ENCODE measurements around the gene RABGAP1. TPM values are rescaled to one million over a fixed set of nuclear protein-coding genes. Genes with fewer than 3 reads are reported as not detected.

The RABGAP1 gene
- total RNA-seq, 1 donor from 2014 or later, result 44.7 TPM

- Histone ChIP-seq H3K27ac (ENCODE audit: low read depth, low read length) (no peak overlapping the region), H3K9me3 (ENCODE audit: insufficient read depth, low read depth, low read length) (no peaks in the 10 kb centered on the region), H3K4me3 (ENCODE audit: insufficient read depth, low read depth, low read length) (no peak overlapping the region), H3K27me3 (ENCODE audit: insufficient read depth, low read length) (no peaks in the 10 kb centered on the region), H2AFZ (ENCODE audit: low read depth, low read length) (no peak overlapping the region), H3K4me1 (ENCODE audit: insufficient read depth, low read length) (no peaks in the 10 kb centered on the region), H3K4me2 (ENCODE audit: low read length) (no peak overlapping the region), H3K36me3 (ENCODE audit: insufficient read depth, low read length) (no peaks in the 10 kb centered on the region), H3K9ac (ENCODE audit: low read length) (no peak overlapping the region), H3K79me2 (ENCODE audit: insufficient read depth, low read length) (no peaks in the 10 kb centered on the region), H4K20me1 (ENCODE audit: insufficient read depth, low read length) (peaks cover 5% of the 10 kb centered on the region)
- Mint-ChIP-seq H3K9me3 (ENCODE audit: unreplicated experiment) (no peaks in the 10 kb centered on the region), H3K27me3 (ENCODE audit: low read depth, unreplicated experiment) (no peaks in the 10 kb centered on the region), H3K36me3 (ENCODE audit: low read depth, unreplicated experiment) (peaks cover 19% of the 10 kb centered on the region), H3K4me3 (ENCODE audit: unreplicated experiment) (no peak overlapping the region), H3K4me1 (ENCODE audit: low read depth, unreplicated experiment) (peaks cover 2% of the 10 kb centered on the region), H3K27ac (ENCODE audit: unreplicated experiment) (no peak overlapping the region)
- TF ChIP-seq, protein P1, sequence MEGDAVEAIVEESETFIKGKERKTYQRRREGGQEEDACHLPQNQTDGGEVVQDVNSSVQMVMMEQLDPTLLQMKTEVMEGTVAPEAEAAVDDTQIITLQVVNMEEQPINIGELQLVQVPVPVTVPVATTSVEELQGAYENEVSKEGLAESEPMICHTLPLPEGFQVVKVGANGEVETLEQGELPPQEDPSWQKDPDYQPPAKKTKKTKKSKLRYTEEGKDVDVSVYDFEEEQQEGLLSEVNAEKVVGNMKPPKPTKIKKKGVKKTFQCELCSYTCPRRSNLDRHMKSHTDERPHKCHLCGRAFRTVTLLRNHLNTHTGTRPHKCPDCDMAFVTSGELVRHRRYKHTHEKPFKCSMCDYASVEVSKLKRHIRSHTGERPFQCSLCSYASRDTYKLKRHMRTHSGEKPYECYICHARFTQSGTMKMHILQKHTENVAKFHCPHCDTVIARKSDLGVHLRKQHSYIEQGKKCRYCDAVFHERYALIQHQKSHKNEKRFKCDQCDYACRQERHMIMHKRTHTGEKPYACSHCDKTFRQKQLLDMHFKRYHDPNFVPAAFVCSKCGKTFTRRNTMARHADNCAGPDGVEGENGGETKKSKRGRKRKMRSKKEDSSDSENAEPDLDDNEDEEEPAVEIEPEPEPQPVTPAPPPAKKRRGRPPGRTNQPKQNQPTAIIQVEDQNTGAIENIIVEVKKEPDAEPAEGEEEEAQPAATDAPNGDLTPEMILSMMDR (IDR thresholded peaks at IDR 0.05; ENCODE audit: insufficient read depth, low read depth, low read length), result no peak
- TF ChIP-seq EZH2 (IDR thresholded peaks at IDR 0.05; ENCODE audit: insufficient read depth, low read length), result no peak
- DNase-seq (ENCODE audit: low read depth) (no peak), FAIRE-seq (no peak)
These were observed 171.5 kb downstream of the RABGAP1 start for GRCh38 chr9:123112015-123112975.

- no peaks in the 10 kb centered on the region for H3K27me3 Mint-ChIP-seq (ENCODE audit: low read depth, unreplicated experiment)
- no peak overlapping the region for H3K27ac Mint-ChIP-seq (ENCODE audit: unreplicated experiment)
- no peak overlapping the region for H3K9ac ChIP-seq (ENCODE audit: low read length)
- H3K4me3 ChIP-seq (ENCODE audit: insufficient read depth, low read depth, low read length), result no peak overlapping the region
- H3K79me2 ChIP-seq (ENCODE audit: insufficient read depth, low read length), result no peaks in the 10 kb centered on the region
- H4K20me1 ChIP-seq (ENCODE audit: insufficient read depth, low read length), result no peaks in the 10 kb centered on the region
- no peak overlapping the region for H3K4me2 ChIP-seq (ENCODE audit: low read length)
- peaks cover 19% of the 10 kb centered on the region for H3K36me3 Mint-ChIP-seq (ENCODE audit: low read depth, unreplicated experiment)
- H3K9me3 ChIP-seq (ENCODE audit: insufficient read depth, low read depth, low read length), result no peaks in the 10 kb centered on the region
- no peak overlapping the region for H2AFZ ChIP-seq (ENCODE audit: low read depth, low read length)
- DNase-seq (ENCODE audit: low read depth), result no peak
- TF ChIP-seq EZH2 (IDR thresholded peaks at IDR 0.05; ENCODE audit: insufficient read depth, low read length), result no peak
- TF ChIP-seq, protein P1 (IDR thresholded peaks at IDR 0.05; ENCODE audit: insufficient read depth, low read depth, low read length), result no peak
- no peak for FAIRE-seq
- peaks cover 2% of the 10 kb centered on the region for H3K4me1 Mint-ChIP-seq (ENCODE audit: low read depth, unreplicated experiment)
- H3K9me3 Mint-ChIP-seq (ENCODE audit: unreplicated experiment), result no peaks in the 10 kb centered on the region
- H3K4me1 ChIP-seq (ENCODE audit: insufficient read depth, low read length), result no peaks in the 10 kb centered on the region
- H3K4me3 Mint-ChIP-seq (ENCODE audit: unreplicated experiment), result no peak overlapping the region
- no peaks in the 10 kb centered on the region for H3K27me3 ChIP-seq (ENCODE audit: insufficient read depth, low read length)
- H3K27ac ChIP-seq (ENCODE audit: low read depth, low read length), result no peak overlapping the region
- H3K36me3 ChIP-seq (ENCODE audit: insufficient read depth, low read length), result no peaks in the 10 kb centered on the region
These were observed 172.4 kb downstream of the RABGAP1 start for GRCh38 chr9:123113185-123113584.

Data from astrocyte (in vitro differentiated cells and primary cell).